ENCODE measurements around the gene RPRD2.
A peak's percentile ranks its signal among the peaks of the same experiment; 100 is the strongest.

Gene RPRD2

DNA sequence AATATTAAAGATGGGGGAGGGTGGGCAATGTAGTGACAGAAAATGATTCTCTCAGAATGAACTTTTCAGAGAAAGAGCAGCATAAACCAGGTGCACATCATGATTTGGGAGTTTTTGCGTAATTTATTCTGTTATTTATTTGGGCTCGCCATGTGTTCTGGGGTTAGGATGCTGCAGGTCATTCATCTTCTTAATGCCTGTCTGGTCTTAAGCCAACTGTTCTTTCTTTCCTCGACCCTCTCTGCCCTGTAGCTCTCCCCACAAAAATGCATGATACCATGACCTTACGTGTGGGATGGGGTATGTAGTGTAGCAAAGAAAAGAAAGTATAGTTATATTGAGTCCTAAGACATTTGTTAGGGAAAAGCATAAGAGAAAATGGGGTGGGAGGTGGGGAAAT, 110.9 kb downstream of the RPRD2 start:
- DNase-seq, result no peak

GRCh38 chr1:150476754-150477153, 112.8 kb downstream of the RPRD2 start:
- DNase-seq, result no peak

DNA sequence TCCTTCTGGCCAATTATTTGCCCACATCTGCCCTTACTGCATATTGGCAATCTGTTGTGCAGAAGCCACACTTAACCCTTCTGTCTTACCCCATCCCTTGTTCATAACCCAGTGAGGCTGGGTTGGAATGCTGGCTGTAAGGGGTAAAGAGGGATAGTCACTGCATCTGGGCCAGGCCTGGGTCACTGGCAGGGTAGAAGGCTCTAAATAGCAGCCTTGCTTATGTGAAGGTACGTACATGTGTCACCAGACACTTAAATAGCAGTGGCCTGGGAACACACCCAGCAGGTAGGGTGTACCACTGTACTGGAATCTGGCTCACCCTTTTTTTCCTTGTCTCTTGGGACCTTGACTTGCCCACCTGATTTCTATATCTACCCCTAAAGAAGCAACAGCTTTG, 113.4 kb downstream of the RPRD2 start:
- DNase-seq, result no peak

- no peak for DNase-seq
These were observed 113.8 kb downstream of the RPRD2 start for GRCh38 chr1:150477733-150478132.

DNA sequence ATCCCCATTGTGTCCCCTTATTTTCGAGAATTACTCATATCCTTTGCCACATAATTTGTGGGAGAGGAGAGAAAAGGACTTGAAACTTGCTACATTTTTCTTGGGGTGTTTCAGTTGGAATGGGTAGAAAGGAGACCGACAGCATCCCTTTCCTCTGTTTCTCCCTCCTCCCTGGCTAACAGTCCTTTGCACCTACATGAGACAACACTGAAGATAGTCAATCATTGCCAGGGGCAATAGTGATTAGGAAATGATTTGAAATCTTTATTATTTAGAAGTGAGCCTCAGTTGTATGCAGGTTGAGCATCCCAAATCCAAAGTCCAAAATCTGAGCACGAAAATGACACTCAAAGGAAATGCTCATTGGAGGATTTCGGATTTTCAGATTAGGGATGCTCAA, 115.4 kb downstream of the RPRD2 start:
- DNase-seq, result no peak

GRCh38 chr1:150479927-150480352, 116.0 kb downstream of the RPRD2 start:
- DNase-seq, result no peak

DNA sequence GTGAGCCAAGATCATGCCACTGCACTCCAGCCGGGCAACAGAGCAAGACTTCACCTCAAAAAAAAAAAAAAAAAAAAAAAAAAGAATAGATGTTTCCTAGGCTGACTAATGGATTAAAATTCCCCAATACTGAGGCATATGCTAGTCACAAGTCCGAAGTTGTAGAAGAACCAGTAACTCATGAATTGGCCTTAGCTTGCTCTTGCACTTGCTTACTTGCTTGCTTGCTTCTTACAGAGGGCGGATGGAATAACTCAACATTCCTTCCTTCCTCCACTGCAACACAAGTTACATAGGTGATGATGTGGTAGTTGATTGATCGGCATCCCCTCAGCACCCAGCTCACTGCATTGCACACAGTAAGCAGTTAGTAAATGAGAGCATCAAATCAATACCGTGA, 120.5 kb downstream of the RPRD2 start:
- DNase-seq, result no peak

GRCh38 chr1:150484861-150485260, 120.9 kb downstream of the RPRD2 start:
- DNase-seq, result no peak

- peak; percentile 89 to 97 for DNase-seq
These were observed 123.2 kb downstream of the RPRD2 start, which contains the start of gene TARS2 for GRCh38 chr1:150486966-150487762. TARS2 (plus strand) TSS chr1:150487419; CDS start chr1:150487451, 32 bp downstream.

DNA sequence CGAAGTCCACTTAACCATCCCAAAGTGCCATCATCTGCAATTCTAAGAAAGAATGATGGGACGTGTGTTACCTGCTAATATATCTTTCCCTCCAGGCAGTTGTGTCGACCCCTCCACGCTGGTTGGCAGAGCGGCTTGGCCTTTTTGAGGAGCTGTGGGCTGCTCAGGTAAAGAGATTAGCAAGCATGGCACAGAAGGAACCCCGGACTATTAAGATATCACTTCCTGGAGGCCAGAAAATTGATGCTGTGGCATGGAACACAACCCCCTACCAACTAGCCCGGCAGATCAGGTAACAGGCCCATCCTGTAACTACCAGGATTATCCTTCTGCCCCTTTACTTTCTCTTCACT, 123.8 kb downstream of the RPRD2 start:
- no peak for DNase-seq

- DNase-seq, result no peak
These were observed 129.2 kb downstream of the RPRD2 start for GRCh38 chr1:150493175-150493574.

DNA sequence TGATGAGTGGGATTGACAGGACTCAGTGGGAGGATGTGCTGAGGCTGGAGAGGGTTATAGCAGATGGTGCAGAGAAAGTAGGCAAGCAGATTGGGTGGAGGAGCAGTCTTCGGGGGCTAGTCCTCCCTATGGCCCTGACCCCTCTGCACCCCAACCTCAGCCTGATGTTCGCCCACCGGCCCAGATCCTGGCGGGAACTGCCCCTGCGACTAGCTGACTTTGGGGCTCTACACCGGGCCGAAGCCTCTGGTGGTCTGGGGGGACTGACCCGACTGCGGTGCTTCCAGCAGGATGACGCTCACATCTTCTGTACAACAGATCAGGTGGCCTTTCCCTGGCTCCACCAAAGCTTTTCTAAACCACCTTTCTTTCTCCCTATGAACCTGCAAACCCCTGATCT, 134.4 kb downstream of the RPRD2 start:
- DNase-seq, result no peak

- DNase-seq, result no peak
These were observed 141.5 kb downstream of the RPRD2 start for GRCh38 chr1:150505431-150505830.

- DNase-seq, result no peak
These were observed 144.2 kb downstream of the RPRD2 start, which contains the start of gene ECM1 for GRCh38 chr1:150507912-150508864. ECM1 (plus strand) TSS chr1:150508109; CDS start chr1:150508210, 101 bp downstream.

GRCh38 chr1:150508982-150509381, 145.0 kb downstream of the RPRD2 start:
- DNase-seq, result no peak

DNA sequence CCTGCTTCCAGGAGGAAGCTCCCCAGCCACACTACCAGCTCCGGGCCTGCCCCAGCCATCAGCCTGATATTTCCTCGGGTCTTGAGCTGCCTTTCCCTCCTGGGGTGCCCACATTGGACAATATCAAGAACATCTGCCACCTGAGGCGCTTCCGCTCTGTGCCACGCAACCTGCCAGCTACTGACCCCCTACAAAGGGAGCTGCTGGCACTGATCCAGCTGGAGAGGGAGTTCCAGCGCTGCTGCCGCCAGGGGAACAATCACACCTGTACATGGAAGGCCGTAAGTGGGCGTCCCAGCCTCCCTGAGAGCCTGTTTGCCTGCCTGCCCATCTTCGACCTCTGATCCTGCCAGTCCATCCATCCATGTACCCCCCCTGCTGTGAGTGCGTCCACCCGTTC, 147.6 kb downstream of the RPRD2 start:
- no peak for DNase-seq

DNA sequence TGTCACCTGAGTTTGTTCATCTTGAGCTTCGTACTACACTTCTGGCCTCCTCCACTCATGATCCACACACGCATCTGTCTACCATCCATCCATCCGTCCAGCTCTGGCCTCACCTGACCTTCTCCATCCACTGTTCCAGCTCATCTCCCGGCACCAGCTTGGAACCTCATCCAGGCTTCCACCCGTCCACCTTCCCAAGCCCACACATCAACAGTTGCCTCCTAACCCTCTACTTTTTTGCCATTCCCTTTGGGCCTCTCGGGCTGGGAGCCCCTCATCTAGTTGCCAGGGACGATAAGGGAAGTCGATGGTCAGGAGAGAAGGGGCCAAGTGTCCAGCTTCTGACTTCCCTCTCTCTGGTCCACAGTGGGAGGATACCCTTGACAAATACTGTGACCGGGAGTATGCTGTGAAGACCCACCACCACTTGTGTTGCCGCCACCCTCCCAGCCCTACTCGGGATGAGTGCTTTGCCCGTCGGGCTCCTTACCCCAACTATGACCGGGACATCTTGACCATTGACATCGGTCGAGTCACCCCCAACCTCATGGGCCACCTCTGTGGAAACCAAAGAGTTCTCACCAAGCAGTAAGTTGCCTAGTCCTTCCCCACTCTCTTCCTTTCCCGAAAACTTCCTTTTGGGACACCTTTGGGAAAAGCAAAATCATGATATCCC, 148.2 kb downstream of the RPRD2 start:
- DNase-seq, result no peak

DNA sequence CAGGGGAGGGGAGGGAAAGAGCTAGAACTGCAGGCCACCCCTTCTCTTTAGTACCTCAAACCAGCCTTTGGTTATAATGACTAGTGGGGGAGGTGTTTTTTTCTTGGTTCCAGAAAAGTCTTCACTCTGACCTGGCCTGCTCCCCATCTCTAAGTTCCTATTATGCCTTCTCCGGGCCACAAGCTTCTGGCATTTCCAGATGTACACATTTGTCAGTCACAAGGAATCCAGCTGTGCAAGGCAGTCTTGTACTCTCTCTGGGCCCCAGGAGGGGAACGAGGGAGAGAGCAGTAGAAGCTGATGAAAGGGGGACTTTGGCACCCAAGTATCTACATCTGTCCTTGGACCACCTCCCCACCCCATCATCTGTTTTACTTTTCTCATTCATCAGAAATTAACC, 148.9 kb downstream of the RPRD2 start:
- no peak for DNase-seq

DNA sequence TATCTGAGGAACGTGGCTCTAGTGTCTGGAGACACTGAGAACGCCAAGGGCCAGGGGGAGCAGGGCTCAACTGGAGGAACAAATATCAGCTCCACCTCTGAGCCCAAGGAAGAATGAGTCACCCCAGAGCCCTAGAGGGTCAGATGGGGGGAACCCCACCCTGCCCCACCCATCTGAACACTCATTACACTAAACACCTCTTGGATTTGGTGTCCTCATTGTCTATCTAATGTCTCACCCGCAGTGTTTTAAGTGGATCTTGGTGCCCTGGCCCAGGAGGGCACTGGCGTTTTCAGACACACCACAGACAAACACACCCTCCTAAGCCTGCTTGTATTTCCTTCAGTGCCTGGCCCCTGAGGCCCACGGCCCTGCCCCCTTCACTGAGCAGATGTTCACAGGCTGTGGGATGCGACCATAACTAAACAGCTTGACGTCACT, 149.4 kb downstream of the RPRD2 start:
- DNase-seq, result no peak

GRCh38 chr1:150514260-150514659, 150.3 kb downstream of the RPRD2 start:
- DNase-seq, result no peak

DNA sequence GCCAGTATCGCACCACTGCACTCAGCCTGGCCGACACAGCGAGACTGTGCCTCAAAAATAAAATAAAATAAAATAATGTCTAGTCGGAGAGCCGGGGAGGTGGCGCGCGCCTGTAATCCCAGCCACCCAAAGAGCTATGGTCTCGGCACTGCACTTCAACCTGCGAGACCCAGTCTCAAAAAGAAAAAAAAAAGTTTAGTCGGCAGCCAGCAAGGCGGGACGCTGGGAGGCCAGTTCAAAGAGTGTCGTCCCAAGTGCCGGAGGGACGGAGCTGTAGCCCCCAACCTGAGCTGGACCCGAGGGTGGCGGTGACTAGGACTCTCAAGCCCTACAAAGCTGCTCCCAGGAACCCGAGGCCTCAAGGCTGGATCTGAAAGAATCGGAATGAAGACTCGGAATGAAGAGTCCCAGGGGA, 151.0 kb downstream of the RPRD2 start:
- DNase-seq, result no peak

DNA sequence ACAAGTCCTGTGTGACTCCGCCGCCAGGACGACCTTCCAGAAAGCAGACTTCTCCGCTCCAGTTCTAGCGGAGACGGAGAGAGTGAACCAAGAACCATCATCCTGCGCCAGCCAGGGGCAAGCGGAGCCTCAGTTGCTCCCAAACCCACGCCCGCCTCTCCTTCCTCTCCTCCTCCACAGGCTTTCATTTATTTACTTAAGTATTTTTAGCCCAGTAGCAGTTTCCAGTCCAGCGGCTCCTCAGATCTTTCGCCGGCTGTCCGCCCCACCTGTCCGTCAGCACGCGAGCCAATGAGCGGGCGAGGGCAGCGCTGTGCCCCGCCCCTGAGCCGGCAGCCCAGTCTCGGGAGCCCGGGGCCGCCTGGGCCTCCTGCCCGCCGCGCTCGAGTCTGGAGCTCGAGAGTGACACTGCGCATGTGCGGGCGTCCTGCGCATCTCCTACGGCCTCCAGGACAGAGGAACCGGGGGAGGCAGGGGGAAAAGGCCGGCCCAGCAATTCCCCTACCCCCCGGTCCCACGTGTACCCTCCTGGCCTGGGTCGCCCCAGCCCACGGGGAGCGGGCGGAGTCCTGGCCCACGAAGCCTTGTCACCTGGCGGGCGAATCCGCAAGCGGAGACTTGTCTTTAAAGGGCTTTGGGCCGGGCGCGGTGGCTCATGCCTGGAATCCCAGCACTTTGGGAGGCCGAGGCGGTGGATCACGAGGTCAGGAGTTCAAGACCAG, 151.5 kb downstream of the RPRD2 start, which contains the start of gene FALEC:
TSS of gene FALEC (plus strand) at position 425 of the 722 bp plus-strand sequence.
- peak; percentile 85 to 89 for DNase-seq

Data from activated CD4-positive, alpha-beta T cell treated with anti-CD3 and anti-CD28 coated beads for 4 hours (primary cell).